K562 (cell line): ENCODE data around the gene TBC1D7.

ENCODE experiments used
- CREB1 ChIP-seq, 2 experiments: sonication (generic) in 1 of 2; formaldehyde crosslinking in 1 of 2; IDR thresholded peaks; 2 replicates each; pipeline versions ENCODE4 v1.6.1 to v1.8.0; 2012 to 2022; ENCODE audit warnings: inconsistent platforms in 1 of 2, mild to moderate bottlenecking in 1 of 2, missing genetic modification reagents in 1 of 2, moderate library complexity in 1 of 2
- SRSF9 ChIP-seq: fragments of 200-400 bp; formaldehyde crosslinking; IDR thresholded peaks from 2 replicates; pipeline ENCODE4 v1.6.1; 2017; ENCODE audit warnings: low read depth, low read length, borderline replicate concordance

DNA sequence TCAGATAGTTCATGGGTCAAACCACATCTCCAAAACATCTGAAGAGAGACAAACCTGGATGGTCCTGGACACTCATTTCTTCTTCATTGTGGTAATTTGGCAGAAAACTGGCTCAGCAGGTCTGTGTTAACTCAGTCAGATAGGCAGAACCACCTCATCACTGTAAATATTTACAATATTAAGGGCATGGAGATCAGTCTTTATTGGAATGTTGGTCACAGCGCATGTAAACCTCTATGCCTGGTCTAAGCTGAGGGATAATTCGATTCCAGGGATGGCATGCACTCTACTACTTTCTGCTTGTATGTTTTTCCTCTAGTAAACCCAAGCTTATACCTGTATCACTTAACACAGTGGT is 4.0 kb upstream of the TBC1D7 start:
- TF ChIP-seq CREB1 (IDR thresholded peaks at IDR 0.05) (no peak), CREB1 (CRISPR knock-in tag; IDR thresholded peaks at IDR 0.05) (no peak), SRSF9 (no peak)
